Peyer's patch (tissue), 4 donors: Measurements from ENCODE around the gene CD48. TPM values are rescaled to one million over a fixed set of nuclear protein-coding genes. Genes with fewer than 3 reads are reported as not detected.

ENCODE experiments used
- DNase-seq, 3 donors: peaks; one replicate each; pipeline ENCODE4 v3.0.0-alpha.2; 2017 to 2019
- H3K27ac ChIP-seq, 4 donors: fragments of 200-600 bp; sonication (generic); one replicate each; pipeline ENCODE4 v1.5.1; 2016 to 2019
- H3K27me3 ChIP-seq, 2 donors: fragments of 200-600 bp; sonication (generic); one replicate each; pipeline ENCODE4 v1.5.1; 2019
- H3K36me3 ChIP-seq, 3 donors: fragments of 200-600 bp; sonication (generic); one replicate each; pipeline ENCODE4 v1.5.1; 2016 to 2019
- H3K4me1 ChIP-seq, 4 donors: fragments of 200-600 bp; sonication (generic); one replicate each; pipeline ENCODE4 v1.5.1; 2016 to 2019
- H3K4me3 ChIP-seq, 4 donors: fragments of 200-600 bp; sonication (generic); 1 replicate in 3 of 4; 2 replicates in 1 of 4; pipeline ENCODE4 v1.5.1; 2016 to 2019; ENCODE audit warnings: mild to moderate bottlenecking in 1 of 4
- H3K9me3 ChIP-seq, 4 donors: fragments of 200-600 bp; sonication (generic); one replicate each; pipeline ENCODE4 v1.5.1; 2016 to 2019; ENCODE audit warnings: mild to moderate bottlenecking in 1 of 4
- CTCF ChIP-seq, 6 experiments: fragments of 450-650 bp in 4 of 6; fragments of 200-600 bp in 2 of 6; sonication (generic) in 1 of 6; IDR thresholded peaks; one replicate each; pipeline ENCODE4 v1.5.1; 2017 to 2019; ENCODE audit warnings: antibody characterized with exemption in 6 of 6, mild to moderate bottlenecking in 3 of 6, moderate library complexity in 1 of 6
- POLR2A ChIP-seq, 2 donors: fragments of 450-650 bp; IDR thresholded peaks; one replicate each; pipeline ENCODE4 v1.5.1; 2017; ENCODE audit warnings: antibody characterized with exemption in 2 of 2, mild to moderate bottlenecking in 2 of 2, moderate library complexity in 2 of 2
- total RNA-seq, 4 donors: library from RNA; depleted of rRNA; stranded (reverse); fragments of >200 nt; gene quantifications; one replicate each; pipeline ENCODE4 v1.1.0, GENCODE V29; 2016

CD48 gene
- total RNA-seq, 4 donors from 2014 or later = 1.4 to 84.2 (median 9.9) TPM

DNA sequence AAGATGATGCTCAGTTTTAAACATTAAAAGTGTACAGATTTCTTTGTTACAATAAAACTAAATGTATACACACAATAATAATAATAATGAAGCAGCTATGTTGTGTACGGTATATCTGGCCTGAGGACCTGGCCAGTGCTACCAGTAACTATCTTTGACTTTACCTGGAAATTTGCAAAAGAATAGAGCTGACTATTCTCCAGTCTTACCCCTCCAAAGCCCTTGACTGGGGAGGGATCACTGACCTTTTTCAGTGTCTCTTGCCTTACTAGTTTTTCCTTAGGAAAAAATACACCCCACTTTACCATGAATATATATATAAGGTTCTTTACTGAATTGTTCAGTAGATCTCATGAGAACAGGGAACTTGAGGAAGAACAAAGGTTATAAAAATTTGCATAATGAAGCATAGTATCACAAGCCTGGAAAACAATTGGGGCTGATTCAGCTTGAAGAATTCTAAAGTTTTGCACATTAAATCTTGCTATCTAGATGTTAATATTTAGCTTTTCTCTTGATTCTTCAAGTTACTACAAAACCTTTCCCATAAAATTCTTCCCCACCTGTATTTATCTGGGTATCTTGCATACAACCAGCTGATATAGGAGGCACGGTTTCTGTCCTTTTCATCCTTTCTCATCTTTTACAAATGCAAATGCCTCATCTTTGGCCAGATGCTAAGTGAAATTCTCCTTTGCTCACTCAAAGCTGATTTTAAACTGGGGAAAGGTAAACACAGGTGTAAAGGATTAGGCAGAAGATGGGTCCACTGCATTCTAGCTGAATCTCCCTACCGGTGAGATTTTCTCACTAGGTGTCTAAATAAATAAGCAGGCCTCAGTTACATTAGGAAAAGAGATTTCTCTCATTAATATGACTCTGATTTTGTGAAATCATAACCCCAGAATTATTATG, 39.8 kb downstream of the CD48 start:
- no peak overlapping the region for H3K27ac ChIP-seq
- H3K9me3 ChIP-seq = no peaks in the 10 kb centered on the region
- TF ChIP-seq POLR2A (IDR thresholded peaks at IDR 0.05) = no peak
- no peak for TF ChIP-seq CTCF (IDR thresholded peaks at IDR 0.05)

GRCh38 chr1:160670701-160671100, 40.9 kb downstream of the CD48 start:
- peaks cover 0 to 14% (median 5%) of the 10 kb centered on the region in 4 donors for H3K4me1 ChIP-seq
- H3K9me3 ChIP-seq = no peaks in the 10 kb centered on the region
- H3K27ac ChIP-seq = no peak overlapping the region
- TF ChIP-seq POLR2A (IDR thresholded peaks at IDR 0.05) = no peak
- TF ChIP-seq CTCF (IDR thresholded peaks at IDR 0.05) = no peak
- DNase-seq = no peak
- no peak overlapping the region for H3K4me3 ChIP-seq
- no peaks in the 10 kb centered on the region for H3K27me3 ChIP-seq
- H3K36me3 ChIP-seq = no peaks in the 10 kb centered on the region

More for the DNA sequence above, 39.8 kb downstream of the CD48 start:
- no peaks in the 10 kb centered on the region for H3K27me3 ChIP-seq
- H3K4me3 ChIP-seq = no peak overlapping the region
- peaks cover 0 to 10% (median 5%) of the 10 kb centered on the region in 4 donors for H3K4me1 ChIP-seq
- H3K36me3 ChIP-seq = no peaks in the 10 kb centered on the region
- DNase-seq = no peak

- Histone ChIP-seq H3K4me1 (peaks cover 0 to 17% (median 11%) of the 10 kb centered on the region in 4 donors), H3K27ac (no peak overlapping the region), H3K4me3 (no peak overlapping the region), H3K27me3 (no peaks in the 10 kb centered on the region), H3K36me3 (no peaks in the 10 kb centered on the region), H3K9me3 (no peaks in the 10 kb centered on the region)
- no peak for TF ChIP-seq POLR2A (IDR thresholded peaks at IDR 0.05)
- TF ChIP-seq CTCF (IDR thresholded peaks at IDR 0.05) = no peak
- no peak for DNase-seq
These were observed 41.8 kb downstream of the CD48 start for GRCh38 chr1:160669802-160670201.

DNA sequence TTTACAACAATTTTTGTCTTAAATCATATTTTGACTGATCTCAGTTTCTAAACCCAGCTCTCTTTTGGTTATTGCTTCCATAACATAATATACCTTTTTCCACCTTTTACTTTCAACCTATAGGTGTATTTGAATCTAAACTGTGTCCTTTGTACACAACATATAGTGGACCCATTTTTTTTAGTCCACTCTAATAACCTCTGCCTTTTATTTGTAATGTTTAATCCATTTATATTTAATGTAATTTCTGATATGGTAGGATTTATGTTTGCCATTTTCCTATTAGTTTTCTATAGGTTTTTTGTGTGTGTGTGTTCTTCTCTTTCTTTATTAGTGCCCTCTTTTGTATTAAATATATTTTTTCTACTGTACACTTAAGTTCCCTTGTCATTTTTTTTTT, 42.3 kb downstream of the CD48 start:
- no peak for DNase-seq
- Histone ChIP-seq H3K27ac (no peak overlapping the region), H3K9me3 (no peaks in the 10 kb centered on the region), H3K27me3 (no peaks in the 10 kb centered on the region), H3K4me3 (no peak overlapping the region), H3K4me1 (peaks cover 0 to 20% (median 10%) of the 10 kb centered on the region in 4 donors), H3K36me3 (no peaks in the 10 kb centered on the region)
- no peak for TF ChIP-seq POLR2A (IDR thresholded peaks at IDR 0.05)

DNA sequence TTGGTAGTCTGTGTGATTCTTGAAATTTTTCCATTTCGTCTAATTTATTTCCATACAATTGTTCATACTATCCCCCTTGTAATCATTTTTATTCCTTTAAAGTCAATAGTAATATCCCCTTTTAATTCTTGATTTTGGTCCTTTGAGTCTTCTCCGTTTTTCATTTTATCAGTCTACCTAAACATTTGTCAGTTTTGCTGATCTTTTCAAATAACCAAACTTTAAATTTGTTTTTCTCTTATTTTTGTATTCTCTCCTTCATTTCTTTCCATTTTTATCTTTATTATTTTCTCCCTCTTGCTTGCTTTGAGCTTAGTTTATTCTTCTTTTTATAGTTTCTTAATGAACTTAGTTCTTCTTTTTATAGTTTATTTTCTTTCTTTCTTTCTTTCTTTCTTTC, 43.7 kb downstream of the CD48 start:
- DNase-seq = no peak
- Histone ChIP-seq H3K27ac (no peak overlapping the region), H3K27me3 (no peaks in the 10 kb centered on the region), H3K4me3 (no peak overlapping the region), H3K36me3 (no peaks in the 10 kb centered on the region), H3K9me3 (no peaks in the 10 kb centered on the region), H3K4me1 (peaks cover 0 to 10% (median 6%) of the 10 kb centered on the region in 4 donors)
- TF ChIP-seq POLR2A (IDR thresholded peaks at IDR 0.05) (no peak), CTCF (IDR thresholded peaks at IDR 0.05) (no peak)

- peak overlapping the region in 3 of 4 donors; percentile 24 to 51 (median 45) for H3K27ac ChIP-seq
- no peak for DNase-seq
- H3K4me1 ChIP-seq = peaks cover 0 to 10% (median 6%) of the 10 kb centered on the region in 4 donors
- no peaks in the 10 kb centered on the region for H3K9me3 ChIP-seq
- no peak overlapping the region for H3K4me3 ChIP-seq
- no peaks in the 10 kb centered on the region for H3K27me3 ChIP-seq
- TF ChIP-seq CTCF (IDR thresholded peaks at IDR 0.05) = no peak
- no peak for TF ChIP-seq POLR2A (IDR thresholded peaks at IDR 0.05)
- no peaks in the 10 kb centered on the region for H3K36me3 ChIP-seq
These were observed 45.6 kb downstream of the CD48 start for GRCh38 chr1:160666079-160666442.
